HPDE6-E6E7 (cell line): ENCODE results near the gene PDGFD.
"Not testable (repeated sequence)": the region's sequence is repeated elsewhere in the genome, so short reads cannot be mapped to it uniquely, and the experiment has no call there.

Experiments
- DNase-seq: peaks from one replicate; pipeline ENCODE4 v3.0.0; 2011; ENCODE audit warnings: missing footprints; ENCODE audit errors: extremely low spot score

PDGFD gene

GRCh38 chr11:104054911-104055529 lies 108.9 kb downstream of the PDGFD start:
- DNase-seq, result no peak

DNA sequence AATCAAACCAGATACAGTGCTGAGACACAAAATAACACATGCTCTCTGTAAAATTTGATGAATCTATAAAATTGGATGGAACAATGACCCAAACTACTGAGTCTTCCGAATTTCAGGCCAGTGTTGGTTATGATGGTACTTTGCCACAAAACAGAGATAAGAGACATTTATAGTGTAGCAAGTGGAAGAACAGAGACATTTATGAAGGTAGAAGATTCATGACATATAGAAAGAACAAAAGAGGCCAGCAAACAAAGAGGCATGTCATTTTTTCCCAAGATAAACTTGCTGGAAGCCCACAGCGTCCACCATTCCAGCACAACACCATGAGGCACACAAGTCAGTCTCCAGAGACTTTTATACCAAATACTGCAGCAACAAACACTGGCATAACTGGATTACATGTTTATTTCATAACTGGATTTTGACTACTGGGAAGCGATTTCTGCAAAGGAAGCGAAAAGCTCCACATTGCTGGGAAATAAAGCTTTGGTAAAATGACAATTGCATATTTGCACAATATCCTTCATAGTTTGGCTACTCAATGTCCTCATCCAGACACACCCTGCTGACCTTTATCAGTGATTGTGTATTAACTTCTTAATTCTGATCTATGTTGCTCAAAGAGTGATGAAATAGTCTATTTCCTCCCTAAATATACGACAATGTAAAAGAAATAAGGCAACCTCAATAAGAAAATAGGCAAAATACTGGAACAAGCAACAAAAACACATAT lies 110.0 kb downstream of the PDGFD start:
- DNase-seq, result no peak

- DNase-seq, result no peak
Measured at GRCh38 chr11:104051778-104052177, 112.2 kb downstream of the PDGFD start.

DNA sequence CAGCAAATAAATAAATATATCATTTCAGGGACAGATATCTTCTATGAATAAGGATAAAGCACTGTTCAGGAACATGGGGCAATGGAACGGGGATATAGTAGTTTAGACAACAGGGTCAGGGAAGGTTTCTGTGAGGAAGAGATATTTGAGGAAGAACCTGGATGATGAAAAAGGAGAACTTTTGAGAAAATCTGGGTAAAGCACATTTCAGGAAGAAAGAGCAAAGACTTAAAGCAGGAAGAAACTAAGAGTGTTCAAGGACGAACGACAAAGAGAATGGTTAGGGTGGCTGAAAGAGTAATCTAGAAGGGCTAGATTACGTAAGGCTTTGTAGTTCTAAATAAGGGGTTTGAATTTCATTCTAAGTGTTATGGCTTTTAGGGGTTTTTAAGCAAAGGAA lies 114.8 kb downstream of the PDGFD start:
- no peak for DNase-seq

DNA sequence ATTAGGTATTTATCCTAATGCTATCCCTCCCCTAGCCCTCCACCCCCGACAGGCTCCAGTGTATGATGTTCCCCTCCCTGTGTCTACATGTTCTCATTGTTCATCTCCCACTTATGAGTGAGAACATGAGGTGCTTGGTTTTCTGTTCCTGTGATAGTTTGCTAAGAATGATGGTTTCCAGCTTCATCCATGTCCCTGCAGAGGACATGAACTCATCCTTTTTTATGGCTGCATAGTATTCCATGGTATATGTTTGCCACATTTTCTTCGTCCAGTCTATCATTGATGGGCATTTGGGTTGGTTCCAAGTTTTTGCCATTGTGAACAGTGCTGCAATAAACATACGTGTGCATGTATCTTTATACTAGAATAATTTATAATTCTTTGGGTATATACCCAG lies 117.1 kb downstream of the PDGFD start:
- DNase-seq, result not testable (repeated sequence)

- DNase-seq, result no peak
Measured at GRCh38 chr11:104046331-104046730, 117.6 kb downstream of the PDGFD start.

GRCh38 chr11:104043678-104044239 lies 120.2 kb downstream of the PDGFD start:
- DNase-seq, result no peak

- DNase-seq, result no peak
Measured at GRCh38 chr11:104043142-104043541, 120.8 kb downstream of the PDGFD start.

DNA sequence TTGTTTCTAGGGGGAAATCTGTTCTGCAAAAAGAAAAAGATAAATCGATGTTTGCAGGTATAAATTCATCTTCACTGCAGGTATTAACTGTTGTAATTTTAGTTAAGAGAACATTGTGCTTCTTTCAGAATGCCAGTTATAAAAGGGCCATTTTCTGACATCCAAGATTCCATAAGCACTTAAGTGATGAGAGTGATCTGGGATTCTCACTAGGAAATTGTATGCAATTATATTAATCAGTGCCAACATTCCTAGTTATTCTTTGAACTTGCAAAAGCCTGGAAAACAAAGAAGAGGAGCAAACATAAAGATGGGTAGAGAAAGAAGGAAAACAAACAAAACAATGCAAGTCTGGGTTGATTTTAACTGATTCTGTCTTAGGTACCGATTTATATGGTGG lies 122.2 kb downstream of the PDGFD start:
- DNase-seq, result no peak

GRCh38 chr11:104036995-104037394 lies 127.0 kb downstream of the PDGFD start:
- DNase-seq, result no peak

DNA sequence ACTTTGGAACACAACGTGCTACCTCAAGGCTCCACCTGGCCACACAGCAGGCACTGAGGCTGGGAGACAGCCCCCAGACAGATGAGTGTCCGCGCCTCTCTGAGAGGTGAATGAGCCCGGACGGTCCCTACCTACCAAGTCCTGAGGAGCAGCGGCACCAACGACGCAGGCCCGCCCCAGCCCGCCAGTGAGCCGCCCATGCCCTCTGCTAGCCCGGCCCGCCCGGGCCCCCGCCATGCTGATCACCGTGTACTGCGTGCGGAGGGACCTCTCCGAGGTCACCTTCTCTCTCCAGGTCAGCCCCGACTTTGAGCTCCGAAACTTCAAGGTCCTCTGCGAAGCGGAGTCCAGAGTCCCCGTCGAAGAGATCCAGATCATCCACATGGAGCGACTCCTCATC lies 127.4 kb downstream of the PDGFD start, which contains the start of gene DDI1:
DDI1 (plus strand) TSS at position 53 of the 400 bp plus-strand sequence; CDS start at position 236, 183 bp downstream.
- DNase-seq, result no peak

GRCh38 chr11:104033561-104033960 lies 130.4 kb downstream of the PDGFD start:
- DNase-seq, result no peak

- peak; percentile 49 for DNase-seq
Measured at GRCh38 chr11:104033134-104033533, 130.8 kb downstream of the PDGFD start.

DNA sequence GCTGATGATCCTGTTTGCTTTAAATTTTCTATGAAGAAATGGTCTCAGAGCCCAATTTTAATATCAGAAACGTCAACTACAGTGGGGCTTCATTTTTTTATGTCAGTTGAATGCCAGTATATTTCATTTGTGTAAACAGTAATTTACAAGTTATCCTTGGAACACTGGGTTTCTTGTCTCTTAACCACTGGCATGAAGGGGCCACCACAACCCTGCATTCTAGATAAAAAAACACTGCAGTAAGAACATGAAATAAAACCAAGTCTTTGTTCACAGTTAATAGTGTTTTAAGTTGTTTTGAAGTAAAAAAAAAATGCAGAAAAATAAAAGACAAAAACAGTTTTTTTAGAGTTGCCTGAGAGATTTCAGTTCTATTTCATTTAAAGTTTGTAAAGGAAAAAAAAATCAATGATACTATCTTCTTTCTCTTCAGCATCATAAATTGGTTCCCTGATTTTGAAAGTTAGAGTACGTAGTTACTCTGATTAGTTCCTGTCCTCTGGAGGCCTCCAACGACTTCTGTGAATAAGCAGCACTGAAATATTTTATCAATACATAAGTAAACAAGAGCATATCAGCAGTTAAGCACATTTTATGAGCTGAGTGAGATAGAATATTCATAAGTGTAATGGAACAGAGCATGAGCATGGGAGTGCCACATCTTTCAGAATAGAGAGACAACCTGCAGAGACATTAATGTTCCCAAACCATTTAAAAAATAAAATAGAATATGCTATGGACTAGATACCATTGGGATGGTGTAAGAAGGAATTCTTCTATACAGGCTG lies 135.3 kb downstream of the PDGFD start:
- DNase-seq, result no peak

- no peak for DNase-seq
Measured at GRCh38 chr11:104024572-104024971, 139.4 kb downstream of the PDGFD start.

DNA sequence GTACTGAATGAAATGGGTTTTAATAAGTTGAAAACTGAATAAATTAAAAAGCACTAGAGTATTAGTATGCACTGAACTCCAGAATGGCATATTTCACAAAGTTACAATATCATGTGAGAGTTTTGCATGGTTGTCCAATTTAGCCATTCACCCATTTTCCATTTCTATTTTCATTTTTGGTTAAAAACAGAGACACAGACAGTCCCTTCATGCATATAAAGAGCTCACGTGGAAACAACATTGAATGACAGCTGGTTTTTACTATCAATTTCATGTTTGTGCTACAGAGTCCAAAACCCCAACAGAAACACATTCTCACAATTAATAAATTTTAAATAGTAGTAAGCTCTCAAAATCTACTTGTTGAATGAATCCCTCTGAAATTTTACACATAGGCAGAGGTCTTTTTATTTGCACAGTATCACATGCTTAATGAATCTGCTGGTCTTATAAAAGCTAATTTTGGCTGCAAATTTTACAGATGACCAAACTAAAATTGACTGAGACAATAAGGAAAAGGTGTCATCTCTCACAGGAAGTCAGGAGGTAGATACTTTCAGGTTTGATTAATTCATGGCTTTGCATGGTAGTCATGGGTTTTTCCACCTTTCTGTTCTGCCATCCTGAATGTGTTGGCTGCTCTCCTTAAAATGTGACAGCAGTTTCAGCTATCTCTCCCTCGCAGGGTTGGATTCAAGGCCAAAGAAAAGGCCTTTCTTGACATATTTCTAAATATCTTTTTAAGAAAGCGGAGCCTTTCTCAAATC lies 148.1 kb downstream of the PDGFD start:
- DNase-seq, result no peak

GRCh38 chr11:104011044-104011443 lies 152.9 kb downstream of the PDGFD start:
- DNase-seq, result no peak

- no peak for DNase-seq
Measured at GRCh38 chr11:104009744-104010143, 154.2 kb downstream of the PDGFD start.

GRCh38 chr11:104005234-104005855 lies 158.6 kb downstream of the PDGFD start:
- DNase-seq, result no peak

- DNase-seq, result no peak
Measured at GRCh38 chr11:104003491-104003890, 160.5 kb downstream of the PDGFD start.

DNA sequence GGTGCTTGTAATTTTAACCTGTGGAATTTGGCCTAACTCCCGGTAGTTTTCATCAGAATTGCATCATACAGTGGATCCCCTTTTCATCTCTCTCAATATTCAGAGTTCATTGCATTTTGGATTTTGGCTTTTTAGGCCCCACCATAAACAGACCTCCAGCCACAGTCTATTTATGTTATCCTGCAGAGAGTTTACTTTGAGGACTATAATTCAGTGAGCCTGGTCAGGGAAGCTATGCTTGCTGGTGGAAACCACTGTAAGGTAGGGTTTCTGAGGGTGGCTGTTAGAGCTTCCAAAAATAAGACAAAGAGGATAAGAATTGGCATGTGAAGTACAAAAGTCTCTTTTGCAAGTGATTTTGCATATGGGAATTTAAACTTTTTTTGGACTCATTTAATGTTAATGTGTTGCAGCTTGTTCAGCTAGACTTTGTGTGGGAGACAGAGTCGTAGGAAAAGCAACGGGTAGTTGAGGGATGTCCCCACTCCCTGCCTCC lies 162.3 kb downstream of the PDGFD start:
- DNase-seq, result no peak
